ENCODE measurements around the gene SRPX2.
A peak's percentile ranks its signal among the peaks of the same experiment; 100 is the strongest.

The SRPX2 gene

GRCh38 chrX:100687128-100687527 lies 43.1 kb downstream of the SRPX2 start:
- DNase-seq, result peak; percentile 37
- no peaks in the 10 kb centered on the region for H3K9me2 ChIP-seq (replicated peaks; ENCODE audit: insufficient read depth, low read length)
- no peaks in the 10 kb centered on the region for H3K36me3 ChIP-seq (replicated peaks; ENCODE audit: insufficient read depth, low read length)
- H3K27ac ChIP-seq (ENCODE audit: low read length), result no peak overlapping the region
- H3K27me3 ChIP-seq (replicated peaks; ENCODE audit: insufficient read depth, low read length), result no peaks in the 10 kb centered on the region
- H3K79me2 ChIP-seq (ENCODE audit: low read length), result no peaks in the 10 kb centered on the region
- no peaks in the 10 kb centered on the region for H4K20me1 ChIP-seq (ENCODE audit: insufficient read depth, low read length)
- no peak overlapping the region for H3K9ac ChIP-seq (ENCODE audit: low read length)
- 0 out of 2 replicates have a peak, but pooled peaks cover 3% of the 10 kb centered on the region for H3F3A ChIP-seq (ENCODE audit: insufficient read depth, low read length)
- 0 out of 2 replicates have a peak, but pooled peaks cover 7% of the 10 kb centered on the region for H3K4me1 ChIP-seq (ENCODE audit: low read length)
- peak overlapping the region; percentile 20; the same call in 1 of the 2 replicates for H3K4me2 ChIP-seq (ENCODE audit: low read depth, low read length)
- H2AFZ ChIP-seq (ENCODE audit: low read length), result no peak overlapping the region
- H3K9me3 ChIP-seq (replicated peaks; ENCODE audit: insufficient read depth, low read length), result no peaks in the 10 kb centered on the region
- H3K4me3 ChIP-seq (ENCODE audit: low read length), result no peak overlapping the region
- TF ChIP-seq EZH2phosphoT487 (IDR thresholded peaks at IDR 0.05; ENCODE audit: low read length), result no peak
- TF ChIP-seq, protein P1, sequence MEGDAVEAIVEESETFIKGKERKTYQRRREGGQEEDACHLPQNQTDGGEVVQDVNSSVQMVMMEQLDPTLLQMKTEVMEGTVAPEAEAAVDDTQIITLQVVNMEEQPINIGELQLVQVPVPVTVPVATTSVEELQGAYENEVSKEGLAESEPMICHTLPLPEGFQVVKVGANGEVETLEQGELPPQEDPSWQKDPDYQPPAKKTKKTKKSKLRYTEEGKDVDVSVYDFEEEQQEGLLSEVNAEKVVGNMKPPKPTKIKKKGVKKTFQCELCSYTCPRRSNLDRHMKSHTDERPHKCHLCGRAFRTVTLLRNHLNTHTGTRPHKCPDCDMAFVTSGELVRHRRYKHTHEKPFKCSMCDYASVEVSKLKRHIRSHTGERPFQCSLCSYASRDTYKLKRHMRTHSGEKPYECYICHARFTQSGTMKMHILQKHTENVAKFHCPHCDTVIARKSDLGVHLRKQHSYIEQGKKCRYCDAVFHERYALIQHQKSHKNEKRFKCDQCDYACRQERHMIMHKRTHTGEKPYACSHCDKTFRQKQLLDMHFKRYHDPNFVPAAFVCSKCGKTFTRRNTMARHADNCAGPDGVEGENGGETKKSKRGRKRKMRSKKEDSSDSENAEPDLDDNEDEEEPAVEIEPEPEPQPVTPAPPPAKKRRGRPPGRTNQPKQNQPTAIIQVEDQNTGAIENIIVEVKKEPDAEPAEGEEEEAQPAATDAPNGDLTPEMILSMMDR (IDR thresholded peaks at IDR 0.05; ENCODE audit: low read length), result no peak
- TF ChIP-seq EZH2 (optimal IDR thresholded peaks at IDR 0.05; ENCODE audit: low read depth, low read length), result no peak

DNA sequence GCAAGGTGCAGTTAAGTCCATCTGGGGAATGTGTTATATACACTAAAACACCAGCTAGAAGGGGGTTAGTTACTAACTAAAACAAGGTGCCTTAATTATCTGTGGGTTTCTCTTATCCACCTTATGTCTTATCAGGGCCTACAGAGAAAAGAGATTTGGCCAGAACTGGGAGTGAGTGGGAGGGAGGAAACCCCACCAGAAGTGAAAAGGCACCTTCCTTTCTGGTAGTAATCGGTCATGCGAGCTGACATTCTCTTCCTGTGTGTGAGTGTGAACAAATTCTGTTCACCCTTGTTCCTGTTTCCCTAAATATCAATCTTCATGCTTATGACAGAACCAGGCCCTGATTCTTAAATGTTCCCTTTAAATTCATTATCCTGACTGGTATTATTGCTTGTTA lies 43.5 kb downstream of the SRPX2 start:
- Histone ChIP-seq H3K27ac (ENCODE audit: low read length) (no peak overlapping the region), H3F3A (ENCODE audit: insufficient read depth, low read length) (0 out of 2 replicates have a peak, but pooled peaks cover 3% of the 10 kb centered on the region), H3K9me3 (replicated peaks; ENCODE audit: insufficient read depth, low read length) (no peaks in the 10 kb centered on the region), H2AFZ (ENCODE audit: low read length) (no peak overlapping the region), H3K4me1 (ENCODE audit: low read length) (0 out of 2 replicates have a peak, but pooled peaks cover 7% of the 10 kb centered on the region), H3K27me3 (replicated peaks; ENCODE audit: insufficient read depth, low read length) (no peaks in the 10 kb centered on the region), H3K9me2 (replicated peaks; ENCODE audit: insufficient read depth, low read length) (no peaks in the 10 kb centered on the region), H3K79me2 (ENCODE audit: low read length) (no peaks in the 10 kb centered on the region), H3K4me3 (ENCODE audit: low read length) (no peak overlapping the region), H3K9ac (ENCODE audit: low read length) (no peak overlapping the region), H4K20me1 (ENCODE audit: insufficient read depth, low read length) (no peaks in the 10 kb centered on the region), H3K36me3 (replicated peaks; ENCODE audit: insufficient read depth, low read length) (no peaks in the 10 kb centered on the region), H3K4me2 (ENCODE audit: low read depth, low read length) (peak overlapping the region; percentile 20; the same call in 1 of the 2 replicates)
- DNase-seq, result no peak
- TF ChIP-seq, protein P1 (IDR thresholded peaks at IDR 0.05; ENCODE audit: low read length), result no peak
- TF ChIP-seq EZH2 (optimal IDR thresholded peaks at IDR 0.05; ENCODE audit: low read depth, low read length) (no peak), EZH2phosphoT487 (IDR thresholded peaks at IDR 0.05; ENCODE audit: low read length) (no peak)

GRCh38 chrX:100695302-100695701 lies 51.3 kb downstream of the SRPX2 start:
- Histone ChIP-seq H3K27ac (ENCODE audit: low read length) (no peak overlapping the region), H3K9me3 (replicated peaks; ENCODE audit: insufficient read depth, low read length) (no peaks in the 10 kb centered on the region), H3K4me1 (ENCODE audit: low read length) (no peaks in the 10 kb centered on the region), H3K27me3 (replicated peaks; ENCODE audit: insufficient read depth, low read length) (no peaks in the 10 kb centered on the region), H4K20me1 (ENCODE audit: insufficient read depth, low read length) (no peaks in the 10 kb centered on the region), H3F3A (ENCODE audit: insufficient read depth, low read length) (no peaks in the 10 kb centered on the region), H3K36me3 (replicated peaks; ENCODE audit: insufficient read depth, low read length) (no peaks in the 10 kb centered on the region), H3K9ac (ENCODE audit: low read length) (no peak overlapping the region), H3K79me2 (ENCODE audit: low read length) (no peaks in the 10 kb centered on the region), H3K4me2 (ENCODE audit: low read depth, low read length) (no peak overlapping the region), H3K9me2 (replicated peaks; ENCODE audit: insufficient read depth, low read length) (no peaks in the 10 kb centered on the region), H2AFZ (ENCODE audit: low read length) (no peak overlapping the region), H3K4me3 (ENCODE audit: low read length) (no peak overlapping the region)
- TF ChIP-seq, protein P1 (IDR thresholded peaks at IDR 0.05; ENCODE audit: low read length), result no peak
- no peak for TF ChIP-seq EZH2phosphoT487 (IDR thresholded peaks at IDR 0.05; ENCODE audit: low read length)
- no peak for TF ChIP-seq EZH2 (optimal IDR thresholded peaks at IDR 0.05; ENCODE audit: low read depth, low read length)
- no peak for DNase-seq
